ENCODE results near the gene GALNT18. TPM values are rescaled to one million over a fixed set of nuclear protein-coding genes. Genes with fewer than 3 reads are reported as not detected.

The GALNT18 gene
- total RNA-seq, 3 donors from 2014 or later, result 14.7 to 25.9 (median 16.4) TPM

GRCh38 chr11:11604370-11604990, 17.3 kb downstream of the GALNT18 start:
- intact Hi-C loops (cut with DNase I; ENCODE audit: low total_unique reads), result no loop called here

GRCh38 chr11:11602011-11602410, 19.8 kb downstream of the GALNT18 start:
- no peak overlapping the region for H3K4me3 ChIP-seq
- H3K27me3 ChIP-seq, result no peaks in the 10 kb centered on the region
- intact Hi-C loops (cut with DNase I; ENCODE audit: low total_unique reads), result no loop called here
- no peak overlapping the region for H3K27ac ChIP-seq
- H3K9me3 ChIP-seq, result no peaks in the 10 kb centered on the region
- DNase-seq (ENCODE audit: low spot score in 2 of 2), result no peak
- no peaks in the 10 kb centered on the region for H3K4me1 ChIP-seq
- no peaks in the 10 kb centered on the region for H3K36me3 ChIP-seq
- no peak for TF ChIP-seq CTCF (IDR thresholded peaks at IDR 0.05)
- TF ChIP-seq POLR2A (IDR thresholded peaks at IDR 0.05), result no peak
- no peak for TF ChIP-seq POLR2AphosphoS5 (IDR thresholded peaks at IDR 0.05)

More at GRCh38 chr11:11604370-11604990, 17.3 kb downstream of the GALNT18 start:
- Histone ChIP-seq H3K27me3 (no peaks in the 10 kb centered on the region), H3K4me3 (no peak overlapping the region), H3K36me3 (no peaks in the 10 kb centered on the region), H3K9me3 (no peaks in the 10 kb centered on the region), H3K4me1 (no peaks in the 10 kb centered on the region), H3K27ac (no peak overlapping the region)
- TF ChIP-seq POLR2A (IDR thresholded peaks at IDR 0.05), result no peak
- TF ChIP-seq CTCF (IDR thresholded peaks at IDR 0.05), result no peak
- TF ChIP-seq POLR2AphosphoS5 (IDR thresholded peaks at IDR 0.05), result no peak
- no peak for DNase-seq (ENCODE audit: low spot score in 2 of 2)

- no peaks in the 10 kb centered on the region for H3K9me3 ChIP-seq
- no peaks in the 10 kb centered on the region for H3K27me3 ChIP-seq
- no peaks in the 10 kb centered on the region for H3K4me1 ChIP-seq
- H3K4me3 ChIP-seq, result no peak overlapping the region
- DNase-seq (ENCODE audit: low spot score in 2 of 2), result no peak
- no peak overlapping the region for H3K27ac ChIP-seq
- TF ChIP-seq POLR2AphosphoS5 (IDR thresholded peaks at IDR 0.05) (no peak), CTCF (IDR thresholded peaks at IDR 0.05) (no peak), POLR2A (IDR thresholded peaks at IDR 0.05) (no peak)
- H3K36me3 ChIP-seq, result no peaks in the 10 kb centered on the region
- intact Hi-C loops (cut with DNase I; ENCODE audit: low total_unique reads), result no loop called here
Observed at GRCh38 chr11:11600288-11600687, 21.5 kb downstream of the GALNT18 start.

- H3K9me3 ChIP-seq, result no peaks in the 10 kb centered on the region
- TF ChIP-seq CTCF (IDR thresholded peaks at IDR 0.05) (no peak), POLR2A (IDR thresholded peaks at IDR 0.05) (no peak), POLR2AphosphoS5 (IDR thresholded peaks at IDR 0.05) (no peak)
- no peaks in the 10 kb centered on the region for H3K27me3 ChIP-seq
- H3K27ac ChIP-seq, result no peak overlapping the region
- no peaks in the 10 kb centered on the region for H3K36me3 ChIP-seq
- intact Hi-C loops (cut with DNase I; ENCODE audit: low total_unique reads), result no loop called here
- no peak overlapping the region for H3K4me3 ChIP-seq
- DNase-seq (ENCODE audit: low spot score in 2 of 2), result no peak
- H3K4me1 ChIP-seq, result no peaks in the 10 kb centered on the region
Observed at GRCh38 chr11:11598243-11598642, 23.6 kb downstream of the GALNT18 start.

- Histone ChIP-seq H3K4me3 (no peak overlapping the region), H3K9me3 (no peaks in the 10 kb centered on the region), H3K27me3 (no peaks in the 10 kb centered on the region), H3K36me3 (no peaks in the 10 kb centered on the region), H3K27ac (no peak overlapping the region), H3K4me1 (no peaks in the 10 kb centered on the region)
- DNase-seq (ENCODE audit: low spot score in 2 of 2), result no peak
- intact Hi-C loops (cut with DNase I; ENCODE audit: low total_unique reads), result no loop called here
- no peak for TF ChIP-seq CTCF (IDR thresholded peaks at IDR 0.05)
- no peak for TF ChIP-seq POLR2A (IDR thresholded peaks at IDR 0.05)
- no peak for TF ChIP-seq POLR2AphosphoS5 (IDR thresholded peaks at IDR 0.05)
Observed at GRCh38 chr11:11594162-11594561, 27.6 kb downstream of the GALNT18 start.

Data from breast epithelium (tissue), 4 donors.